ENCODE results near the gene PSMD2.

DNA sequence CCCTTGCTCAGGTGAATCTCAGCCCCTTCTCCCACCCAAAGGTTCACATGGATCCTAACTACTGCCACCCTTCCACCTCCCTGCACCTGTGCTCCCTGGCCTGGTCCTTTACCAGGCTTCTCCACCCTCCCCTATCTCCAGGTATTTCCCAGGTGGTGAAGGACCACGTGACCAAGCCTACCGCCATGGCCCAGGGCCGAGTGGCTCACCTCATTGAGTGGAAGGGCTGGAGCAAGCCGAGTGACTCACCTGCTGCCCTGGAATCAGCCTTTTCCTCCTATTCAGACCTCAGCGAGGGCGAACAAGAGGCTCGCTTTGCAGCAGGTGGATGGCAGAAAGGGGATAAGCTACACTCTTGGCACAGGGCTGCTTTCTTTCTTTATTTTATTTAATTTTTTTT is 42.9 kb downstream of the PSMD2 start:
- TF ChIP-seq, protein P1, sequence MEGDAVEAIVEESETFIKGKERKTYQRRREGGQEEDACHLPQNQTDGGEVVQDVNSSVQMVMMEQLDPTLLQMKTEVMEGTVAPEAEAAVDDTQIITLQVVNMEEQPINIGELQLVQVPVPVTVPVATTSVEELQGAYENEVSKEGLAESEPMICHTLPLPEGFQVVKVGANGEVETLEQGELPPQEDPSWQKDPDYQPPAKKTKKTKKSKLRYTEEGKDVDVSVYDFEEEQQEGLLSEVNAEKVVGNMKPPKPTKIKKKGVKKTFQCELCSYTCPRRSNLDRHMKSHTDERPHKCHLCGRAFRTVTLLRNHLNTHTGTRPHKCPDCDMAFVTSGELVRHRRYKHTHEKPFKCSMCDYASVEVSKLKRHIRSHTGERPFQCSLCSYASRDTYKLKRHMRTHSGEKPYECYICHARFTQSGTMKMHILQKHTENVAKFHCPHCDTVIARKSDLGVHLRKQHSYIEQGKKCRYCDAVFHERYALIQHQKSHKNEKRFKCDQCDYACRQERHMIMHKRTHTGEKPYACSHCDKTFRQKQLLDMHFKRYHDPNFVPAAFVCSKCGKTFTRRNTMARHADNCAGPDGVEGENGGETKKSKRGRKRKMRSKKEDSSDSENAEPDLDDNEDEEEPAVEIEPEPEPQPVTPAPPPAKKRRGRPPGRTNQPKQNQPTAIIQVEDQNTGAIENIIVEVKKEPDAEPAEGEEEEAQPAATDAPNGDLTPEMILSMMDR (IDR thresholded peaks at IDR 0.05) = no peak
- no peak for TF ChIP-seq POLR2A (IDR thresholded peaks at IDR 0.05)

Data from heart left ventricle (tissue), 13 donors.